Adipocyte (in vitro differentiated cells): ENCODE data around the gene TYR.

Experiments used
- DNase-seq: peaks from one replicate; pipeline ENCODE4 v3.0.0-alpha.2; 2015; ENCODE audit warnings: low read depth
- H3K27me3 ChIP-seq: replicated peaks from 2 replicates; pipeline ENCODE4 v1.7.0; 2013; ENCODE audit warnings: mild to moderate bottlenecking, low read length, moderate library complexity; ENCODE audit not compliant: control insufficient read depth, insufficient read depth
- H3K36me3 ChIP-seq: 2 replicates; pipeline ENCODE4 v1.7.0; 2013; ENCODE audit warnings: low read length, mild to moderate bottlenecking, moderate library complexity; ENCODE audit not compliant: control insufficient read depth, insufficient read depth, severe bottlenecking
- H3K4me1 ChIP-seq: 2 replicates; pipeline ENCODE4 v1.7.0; 2013; ENCODE audit warnings: mild to moderate bottlenecking, low read length, moderate library complexity; ENCODE audit not compliant: control insufficient read depth, insufficient read depth
- H3K4me3 ChIP-seq: 2 replicates; pipeline ENCODE4 v1.7.0; 2013; ENCODE audit warnings: mild to moderate bottlenecking, low read length, moderate library complexity
- H3K9ac ChIP-seq: 2 replicates; pipeline ENCODE4 v1.7.0; 2013; ENCODE audit warnings: mild to moderate bottlenecking, low read length, moderate library complexity
- H3K9me3 ChIP-seq: 2 replicates; pipeline ENCODE4 v1.7.0; 2013; ENCODE audit warnings: mild to moderate bottlenecking, low read length, moderate library complexity; ENCODE audit not compliant: control insufficient read depth

Gene TYR

DNA sequence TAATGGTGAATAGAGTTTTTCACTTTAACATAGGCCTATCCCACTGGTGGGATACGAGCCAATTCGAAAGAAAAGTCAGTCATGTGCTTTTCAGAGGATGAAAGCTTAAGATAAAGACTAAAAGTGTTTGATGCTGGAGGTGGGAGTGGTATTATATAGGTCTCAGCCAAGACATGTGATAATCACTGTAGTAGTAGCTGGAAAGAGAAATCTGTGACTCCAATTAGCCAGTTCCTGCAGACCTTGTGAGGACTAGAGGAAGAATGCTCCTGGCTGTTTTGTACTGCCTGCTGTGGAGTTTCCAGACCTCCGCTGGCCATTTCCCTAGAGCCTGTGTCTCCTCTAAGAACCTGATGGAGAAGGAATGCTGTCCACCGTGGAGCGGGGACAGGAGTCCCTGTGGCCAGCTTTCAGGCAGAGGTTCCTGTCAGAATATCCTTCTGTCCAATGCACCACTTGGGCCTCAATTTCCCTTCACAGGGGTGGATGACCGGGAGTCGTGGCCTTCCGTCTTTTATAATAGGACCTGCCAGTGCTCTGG, at the start of gene TYR:
TSS of gene TYR (plus strand) at position 185 of the 541 bp plus-strand sequence. CDS start at position 264, 79 bp downstream.
- no peaks in the 10 kb centered on the region for H3K36me3 ChIP-seq
- no peak within 1 kb of the TSS for H3K4me3 ChIP-seq
- H3K9me3 ChIP-seq: no peaks in the 10 kb centered on the region
- H3K4me1 ChIP-seq: no peaks in the 10 kb centered on the region
- no peak within 1 kb of the TSS for H3K9ac ChIP-seq
- no peaks in the 10 kb centered on the region for H3K27me3 ChIP-seq
- no peak for DNase-seq

DNA sequence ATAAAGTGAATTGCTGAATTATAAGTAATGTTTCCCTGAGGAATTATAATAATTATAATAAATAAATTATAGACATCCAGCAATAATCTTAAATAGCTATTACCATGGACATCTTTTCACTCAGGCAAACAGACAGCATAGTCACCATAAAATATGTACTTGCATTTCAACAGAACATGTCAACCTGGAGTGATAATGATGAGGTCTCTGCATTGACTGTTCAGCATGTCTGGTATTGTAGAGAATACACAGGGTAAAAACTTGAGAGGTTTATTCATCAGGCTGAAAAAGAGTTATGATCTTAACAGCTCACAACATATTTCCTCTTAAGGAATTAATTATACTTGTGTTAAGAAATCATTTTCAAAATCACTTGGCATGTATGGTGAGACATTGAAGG, 41.1 kb upstream of the TYR start:
- Histone ChIP-seq H3K4me1 (no peaks in the 10 kb centered on the region), H3K9me3 (no peaks in the 10 kb centered on the region), H3K9ac (no peak overlapping the region), H3K36me3 (no peaks in the 10 kb centered on the region), H3K4me3 (no peak overlapping the region), H3K27me3 (no peaks in the 10 kb centered on the region)
- no peak for DNase-seq

DNA sequence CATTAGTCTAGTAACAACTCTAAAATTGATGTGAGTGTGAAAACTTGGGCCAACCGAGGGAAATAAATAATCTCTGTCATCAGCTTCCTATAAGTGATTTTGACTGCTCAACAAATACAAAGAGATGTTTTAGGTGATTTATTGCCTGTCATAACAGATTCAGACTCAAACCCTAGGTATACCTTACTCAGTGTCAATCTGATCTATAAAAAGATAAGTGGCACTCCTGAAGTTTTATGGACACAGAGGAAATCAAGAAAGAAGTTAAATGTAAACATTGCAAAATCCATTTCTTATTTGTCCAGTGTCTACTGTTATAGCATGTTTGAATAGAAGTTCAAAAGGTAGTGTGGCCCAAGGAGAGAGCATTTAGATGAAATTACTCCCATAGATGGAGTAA, 30.4 kb upstream of the TYR start:
- Histone ChIP-seq H3K9me3 (no peaks in the 10 kb centered on the region), H3K27me3 (no peaks in the 10 kb centered on the region), H3K9ac (no peak overlapping the region), H3K36me3 (no peaks in the 10 kb centered on the region), H3K4me1 (no peaks in the 10 kb centered on the region), H3K4me3 (no peak overlapping the region)
- no peak for DNase-seq

DNA sequence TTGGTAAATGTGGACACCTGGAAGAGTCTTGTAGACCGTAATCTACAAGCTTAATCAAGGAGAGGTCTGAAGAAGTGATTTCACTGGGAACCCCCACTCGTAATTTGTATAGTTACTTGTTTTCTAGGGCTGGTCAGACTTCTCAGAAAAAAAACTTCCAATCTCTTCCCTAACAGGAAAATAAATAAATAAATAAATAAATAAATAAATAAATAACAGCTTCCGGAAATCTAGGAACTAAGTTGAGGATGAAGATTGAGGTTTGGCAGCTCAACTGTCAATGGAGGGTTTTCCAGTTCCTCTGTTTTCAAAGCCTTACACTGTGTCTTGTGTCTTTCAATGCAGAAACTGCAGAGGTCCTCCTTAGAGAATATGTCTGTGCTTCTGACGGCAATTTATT, 17.7 kb upstream of the TYR start:
- Histone ChIP-seq H3K4me1 (no peaks in the 10 kb centered on the region), H3K9ac (no peak overlapping the region), H3K27me3 (no peaks in the 10 kb centered on the region), H3K36me3 (no peaks in the 10 kb centered on the region), H3K4me3 (no peak overlapping the region), H3K9me3 (no peaks in the 10 kb centered on the region)
- no peak for DNase-seq

DNA sequence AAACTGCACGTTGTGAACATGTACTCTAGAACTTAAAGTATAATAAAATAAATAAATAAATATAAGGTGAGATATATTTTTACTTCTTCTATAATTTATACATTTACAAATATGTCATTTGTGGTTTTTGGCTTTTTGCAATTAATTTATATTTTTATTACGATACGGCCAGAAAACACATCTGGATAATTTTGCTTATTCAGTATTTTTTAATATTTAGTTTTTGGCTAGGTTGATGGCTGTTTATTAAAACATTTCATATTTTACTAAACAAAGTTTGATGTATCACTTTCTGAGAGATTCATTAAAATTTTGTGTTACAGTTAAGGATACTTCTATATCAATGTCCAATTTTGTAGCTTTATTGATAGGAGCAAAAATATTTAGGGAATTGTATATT, 15.7 kb upstream of the TYR start:
- no peaks in the 10 kb centered on the region for H3K36me3 ChIP-seq
- H3K9ac ChIP-seq: no peak overlapping the region
- H3K4me3 ChIP-seq: no peak overlapping the region
- no peak for DNase-seq
- H3K27me3 ChIP-seq: no peaks in the 10 kb centered on the region
- H3K9me3 ChIP-seq: peaks cover 8% of the 10 kb centered on the region
- H3K4me1 ChIP-seq: no peaks in the 10 kb centered on the region

DNA sequence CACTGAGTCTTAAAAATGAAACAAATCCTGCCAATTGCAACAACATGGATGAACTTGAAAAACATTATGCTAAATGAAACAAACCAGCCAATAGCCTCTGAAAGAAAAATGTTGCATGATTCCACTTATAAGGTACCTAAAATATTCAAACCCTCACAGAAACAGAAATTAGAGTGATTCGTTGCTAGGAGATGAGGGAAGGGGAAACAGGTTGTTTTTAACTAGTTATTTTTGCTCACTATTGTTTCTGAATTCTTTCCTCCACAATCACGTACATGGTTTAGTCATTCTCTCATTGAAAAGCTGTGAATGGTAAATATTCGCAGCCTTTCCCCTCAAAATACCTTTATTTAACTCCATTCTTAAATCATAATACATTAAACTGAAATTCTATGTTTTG, 14.0 kb upstream of the TYR start:
- Histone ChIP-seq H3K4me1 (no peaks in the 10 kb centered on the region), H3K27me3 (no peaks in the 10 kb centered on the region), H3K9ac (no peak overlapping the region), H3K4me3 (no peak overlapping the region), H3K36me3 (no peaks in the 10 kb centered on the region), H3K9me3 (peaks cover 8% of the 10 kb centered on the region)
- DNase-seq: no peak

DNA sequence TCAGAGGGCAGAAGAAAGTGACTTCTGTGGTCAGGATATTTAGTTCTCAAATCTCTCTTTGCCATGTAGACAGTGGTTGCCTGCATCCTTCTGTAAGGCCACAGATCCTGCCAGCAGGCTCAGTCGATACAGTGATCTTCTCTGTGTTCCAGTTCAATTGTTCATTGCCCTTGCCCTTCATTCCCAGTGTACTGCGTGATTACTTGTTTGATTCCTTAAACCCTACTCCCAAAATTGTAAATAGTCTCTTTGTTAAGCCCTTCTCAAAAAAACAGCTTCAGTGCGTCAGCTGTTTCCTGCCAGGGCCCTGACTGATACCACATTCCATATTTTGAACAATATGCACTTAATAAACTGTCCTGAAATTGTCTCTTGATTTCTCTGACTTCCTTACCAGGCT, 9.3 kb upstream of the TYR start:
- Histone ChIP-seq H3K9ac (no peak overlapping the region), H3K9me3 (peaks cover 8% of the 10 kb centered on the region), H3K36me3 (no peaks in the 10 kb centered on the region), H3K27me3 (no peaks in the 10 kb centered on the region), H3K4me1 (no peaks in the 10 kb centered on the region), H3K4me3 (no peak overlapping the region)
- DNase-seq: no peak

DNA sequence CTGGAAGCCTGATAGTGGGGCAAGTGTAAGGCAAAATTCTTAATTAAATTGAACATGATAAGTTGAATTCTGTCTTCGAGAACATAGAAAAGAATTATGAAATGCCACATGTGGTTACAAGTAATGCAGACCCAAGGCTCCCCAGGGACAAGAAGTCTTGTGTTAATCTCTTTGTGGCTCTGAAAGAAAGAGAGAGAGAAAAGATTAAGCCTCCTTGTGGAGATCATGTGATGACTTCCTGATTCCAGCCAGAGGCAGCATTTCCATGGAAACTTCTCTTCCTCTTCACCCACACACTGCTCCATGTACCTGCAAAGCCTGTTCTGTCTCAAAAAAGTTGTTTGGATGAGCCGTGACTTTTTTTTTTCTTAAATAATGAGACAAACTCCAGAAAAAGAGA, 1.9 kb upstream of the TYR start:
- Histone ChIP-seq H3K4me1 (no peaks in the 10 kb centered on the region), H3K9me3 (no peaks in the 10 kb centered on the region), H3K9ac (no peak overlapping the region), H3K4me3 (no peak overlapping the region), H3K36me3 (no peaks in the 10 kb centered on the region), H3K27me3 (no peaks in the 10 kb centered on the region)
- DNase-seq: peak; percentile 36

DNA sequence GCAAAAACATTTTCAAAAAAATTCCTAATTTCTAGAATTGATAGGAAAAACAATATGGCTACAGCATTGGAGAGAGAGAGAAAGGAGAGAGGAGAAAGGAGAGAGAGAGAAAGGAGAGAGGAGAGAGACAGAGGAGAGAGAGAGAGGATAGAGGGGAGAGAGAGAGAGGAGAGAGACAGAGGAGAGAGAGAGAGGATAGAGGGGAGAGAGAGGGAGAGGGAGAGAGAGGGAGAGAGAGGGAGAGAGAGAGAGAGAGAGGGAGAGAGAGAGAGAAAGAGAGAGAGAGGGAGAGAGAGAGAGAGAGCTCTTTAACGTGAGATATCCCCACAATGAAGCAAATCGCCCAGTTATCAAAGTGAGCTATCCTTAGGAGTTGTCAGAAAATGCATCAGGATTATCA, 737 bp upstream of the TYR start:
- no peaks in the 10 kb centered on the region for H3K36me3 ChIP-seq
- H3K9ac ChIP-seq: no peak overlapping the region
- no peaks in the 10 kb centered on the region for H3K4me1 ChIP-seq
- no peak for DNase-seq
- H3K9me3 ChIP-seq: no peaks in the 10 kb centered on the region
- no peaks in the 10 kb centered on the region for H3K27me3 ChIP-seq
- H3K4me3 ChIP-seq: no peak overlapping the region

DNA sequence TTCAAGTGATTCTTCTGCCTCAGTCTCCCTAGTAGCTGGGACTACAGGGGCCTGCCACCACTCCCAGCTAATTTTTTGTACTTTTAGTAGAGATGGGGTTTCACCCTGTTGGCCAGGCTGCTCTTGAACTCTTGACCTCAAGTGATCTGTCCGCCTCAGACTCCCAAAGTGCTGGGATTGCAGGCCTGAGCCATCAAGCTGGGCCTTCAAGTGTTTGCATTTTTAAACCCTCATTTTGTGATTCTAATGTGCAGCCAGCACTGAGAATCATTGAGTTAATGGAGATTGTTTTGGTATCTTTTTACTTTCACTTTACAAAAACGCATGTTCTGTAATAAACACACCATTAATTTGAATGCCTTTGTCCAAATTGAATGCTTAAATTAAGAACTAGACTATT, 3.4 kb downstream of the TYR start:
- Histone ChIP-seq H3K9me3 (no peaks in the 10 kb centered on the region), H3K9ac (no peak overlapping the region), H3K4me1 (no peaks in the 10 kb centered on the region), H3K36me3 (no peaks in the 10 kb centered on the region), H3K4me3 (no peak overlapping the region), H3K27me3 (no peaks in the 10 kb centered on the region)
- no peak for DNase-seq

DNA sequence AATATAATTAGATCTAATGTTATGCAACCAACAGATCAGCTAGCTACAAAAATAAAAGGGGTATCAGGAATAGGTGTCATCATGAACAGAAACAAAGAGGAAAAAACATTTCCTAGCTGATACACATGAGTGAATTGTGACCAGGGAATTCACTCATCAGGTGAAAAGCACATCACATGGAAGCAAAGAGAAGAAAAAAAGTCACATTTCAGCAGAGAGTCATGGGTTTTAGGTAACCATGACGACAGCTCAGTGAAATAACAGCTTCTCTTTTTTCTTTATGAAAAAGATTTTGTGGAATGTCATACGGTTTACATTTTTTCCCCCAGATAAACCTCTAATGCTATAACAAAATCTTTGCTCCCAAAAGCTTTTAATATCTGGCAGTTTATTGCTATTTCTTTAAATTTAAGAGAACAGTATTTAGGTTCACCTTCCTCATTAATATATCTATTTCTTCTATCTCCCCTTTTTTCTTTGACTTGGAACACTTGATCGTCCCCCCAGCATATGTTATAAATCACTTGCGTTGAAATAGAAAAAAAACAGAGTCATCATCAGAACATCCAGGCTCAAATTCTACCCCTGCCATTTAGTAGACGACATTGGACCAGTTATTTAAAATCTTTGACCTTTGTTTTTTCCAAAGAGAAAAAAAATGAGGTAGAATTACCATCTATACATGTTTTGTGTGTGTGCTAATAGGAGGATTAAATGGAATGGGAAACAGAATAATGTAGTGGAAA, 5.3 kb downstream of the TYR start:
- Histone ChIP-seq H3K9me3 (no peaks in the 10 kb centered on the region), H3K4me1 (no peaks in the 10 kb centered on the region), H3K4me3 (no peak overlapping the region), H3K36me3 (no peaks in the 10 kb centered on the region), H3K9ac (no peak overlapping the region), H3K27me3 (no peaks in the 10 kb centered on the region)
- DNase-seq: peak; percentile 75

DNA sequence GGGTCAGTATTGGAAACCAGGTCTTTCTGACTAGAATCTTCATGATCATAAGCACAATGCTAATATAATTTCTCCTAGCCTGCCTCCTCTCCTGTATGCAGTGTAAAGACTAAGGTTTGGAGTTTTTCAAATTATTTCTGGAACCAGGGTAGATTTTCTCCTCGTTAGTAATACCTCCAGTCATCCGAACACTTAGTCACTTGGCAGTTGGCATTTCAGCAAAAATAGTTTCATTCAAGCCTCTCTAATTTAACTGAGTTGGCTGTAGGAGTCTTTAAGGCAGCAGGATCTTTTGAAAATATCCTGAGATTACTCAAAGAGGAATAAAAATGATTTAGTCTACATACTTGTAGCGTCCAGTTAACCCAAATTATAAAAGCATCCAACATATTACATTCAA, 6.3 kb downstream of the TYR start:
- no peaks in the 10 kb centered on the region for H3K9me3 ChIP-seq
- no peak overlapping the region for H3K9ac ChIP-seq
- no peaks in the 10 kb centered on the region for H3K4me1 ChIP-seq
- H3K27me3 ChIP-seq: no peaks in the 10 kb centered on the region
- peak; percentile 75 for DNase-seq
- no peak overlapping the region for H3K4me3 ChIP-seq
- H3K36me3 ChIP-seq: no peaks in the 10 kb centered on the region
